Measurements from ENCODE around the gene PNPLA3. TPM values are rescaled to one million over a fixed set of nuclear protein-coding genes. Genes with fewer than 3 reads are reported as not detected.
A peak's percentile ranks its signal among the peaks of the same experiment; 100 is the strongest.

The PNPLA3 gene
- polyA plus RNA-seq, 2 donors, result 0.19 to 0.41 TPM

- Histone ChIP-seq H3K9me3 (ENCODE audit: control insufficient read depth in 2 of 2, insufficient read depth in 1 of 2, low read depth in 1 of 2, low read length in 1 of 2) (no peaks in the 10 kb centered on the region), H3K36me3 (ENCODE audit: control insufficient read depth in 2 of 2, insufficient read depth in 2 of 2, low read length in 1 of 2) (peaks cover under 1 to 39% of the 10 kb centered on the region in 2 donors), H3K27ac (ENCODE audit: low read depth in 2 of 2, low read length in 1 of 2) (no peak overlapping the region), H3K27me3 (ENCODE audit: control insufficient read depth in 1 of 2, insufficient read depth in 2 of 2, low read length in 2 of 2) (no peaks in the 10 kb centered on the region), H3K4me3 (ENCODE audit: low read depth in 1 of 2, low read length in 2 of 2) (no peak overlapping the region), H3K4me1 (ENCODE audit: control insufficient read depth in 2 of 2, insufficient read depth in 2 of 2, low read length in 1 of 2) (no peaks in the 10 kb centered on the region)
- WGBS, 2 donors, result 94% methylated on average over 15 of the region's 15 CpGs
Observed at GRCh38 chr22:43995057-43995685, 71.6 kb downstream of the PNPLA3 start.

GRCh38 chr22:43995798-43996169, 72.2 kb downstream of the PNPLA3 start:
- H3K27ac ChIP-seq (ENCODE audit: low read depth in 2 of 2, low read length in 1 of 2), result no peak overlapping the region
- H3K36me3 ChIP-seq (ENCODE audit: control insufficient read depth in 2 of 2, insufficient read depth in 2 of 2, low read length in 1 of 2), result peaks cover 0 to 36% of the 10 kb centered on the region in 2 donors

GRCh38 chr22:43996170-43996980, 72.8 kb downstream of the PNPLA3 start:
- Histone ChIP-seq H3K4me1 (ENCODE audit: control insufficient read depth in 2 of 2, insufficient read depth in 2 of 2, low read length in 1 of 2) (no peaks in the 10 kb centered on the region), H3K9me3 (ENCODE audit: control insufficient read depth in 2 of 2, insufficient read depth in 1 of 2, low read depth in 1 of 2, low read length in 1 of 2) (no peaks in the 10 kb centered on the region), H3K36me3 (ENCODE audit: control insufficient read depth in 2 of 2, insufficient read depth in 2 of 2, low read length in 1 of 2) (peaks cover 0 to 36% of the 10 kb centered on the region in 2 donors), H3K4me3 (ENCODE audit: low read depth in 1 of 2, low read length in 2 of 2) (no peak overlapping the region), H3K27ac (ENCODE audit: low read depth in 2 of 2, low read length in 1 of 2) (peak overlapping the region in 1 of 2 donors; percentile 8), H3K27me3 (ENCODE audit: control insufficient read depth in 1 of 2, insufficient read depth in 2 of 2, low read length in 2 of 2) (no peaks in the 10 kb centered on the region)
- WGBS, 2 donors, result 84 to 85% methylated on average over 44 to 45 of the region's 45 CpGs

More at GRCh38 chr22:43995798-43996169, 72.2 kb downstream of the PNPLA3 start:
- WGBS, 2 donors, result 84 to 85% methylated on average over 10 of the region's 10 CpGs
- Histone ChIP-seq H3K9me3 (ENCODE audit: control insufficient read depth in 2 of 2, insufficient read depth in 1 of 2, low read depth in 1 of 2, low read length in 1 of 2) (no peaks in the 10 kb centered on the region), H3K27me3 (ENCODE audit: control insufficient read depth in 1 of 2, insufficient read depth in 2 of 2, low read length in 2 of 2) (no peaks in the 10 kb centered on the region), H3K4me3 (ENCODE audit: low read depth in 1 of 2, low read length in 2 of 2) (peak overlapping the region in 1 of 2 donors; percentile 16), H3K4me1 (ENCODE audit: control insufficient read depth in 2 of 2, insufficient read depth in 2 of 2, low read length in 1 of 2) (no peaks in the 10 kb centered on the region)

GRCh38 chr22:43996981-43997265, 73.3 kb downstream of the PNPLA3 start:
- Histone ChIP-seq H3K27me3 (ENCODE audit: control insufficient read depth in 1 of 2, insufficient read depth in 2 of 2, low read length in 2 of 2) (no peaks in the 10 kb centered on the region), H3K27ac (ENCODE audit: low read depth in 2 of 2, low read length in 1 of 2) (no peak overlapping the region), H3K9me3 (ENCODE audit: control insufficient read depth in 2 of 2, insufficient read depth in 1 of 2, low read depth in 1 of 2, low read length in 1 of 2) (no peaks in the 10 kb centered on the region), H3K4me1 (ENCODE audit: control insufficient read depth in 2 of 2, insufficient read depth in 2 of 2, low read length in 1 of 2) (no peaks in the 10 kb centered on the region), H3K36me3 (ENCODE audit: control insufficient read depth in 2 of 2, insufficient read depth in 2 of 2, low read length in 1 of 2) (peaks cover 0 to 32% of the 10 kb centered on the region in 2 donors), H3K4me3 (ENCODE audit: low read depth in 1 of 2, low read length in 2 of 2) (no peak overlapping the region)
- 87 to 92% methylated on average over 8 of the region's 8 CpGs for WGBS, 2 donors

Other genes starting within 250 kb of the PNPLA3 start
- under 1 TPM; 0.24 to 0.29 TPM for gene EFCAB6, start 111.5 kb upstream of the PNPLA3 start, polyA plus RNA-seq
- under 1 TPM in 1 of 2 donors, not detected in 1; 0.01 TPM for gene SULT4A1, start 61.3 kb upstream of the PNPLA3 start, polyA plus RNA-seq
- not detected for gene PNPLA5, start 31.8 kb upstream of the PNPLA3 start, polyA plus RNA-seq
- 10 to 100 TPM in 1 of 2 donors, 1 to 10 TPM in 1; 8.6 to 28.9 TPM for gene SAMM50, start 31.6 kb downstream of the PNPLA3 start, polyA plus RNA-seq
- gene PARVB, start 100.5 kb downstream of the PNPLA3 start, polyA plus RNA-seq, result 1 to 10 TPM; 1.8 to 3.9 TPM

Data from esophagus (tissue), 2 donors.